AG04449 (cell line): ENCODE data around the gene ZDHHC1.

Experiments
- CTCF ChIA-PET: fragments of 350-600 bp; formaldehyde crosslinking; extraction: SDS; loops from one replicate; lab custom pipeline; 2021; ENCODE audit warnings: antibody characterized with exemption; lab: Yijun Ruan, JAX
- POLR2A ChIA-PET: fragments of 400-600, 350-600 bp; formaldehyde crosslinking; extraction: SDS; loops from one replicate; lab custom pipeline; 2020; ENCODE audit warnings: antibody characterized with exemption, inconsistent platforms; lab: Yijun Ruan, JAX
- DNase-seq: peaks from one replicate; pipeline ENCODE4 v3.0.0-alpha.2; 2010; ENCODE audit warnings: low read depth, low spot score
- H3K4me3 ChIP-seq: 2 replicates; pipeline ENCODE4 v1.5.1; 2011; ENCODE audit warnings: low read depth, mild to moderate bottlenecking, control low read depth, low read length
- TF ChIP-seq, protein P1 (sequence below): IDR thresholded peaks from one replicate; pipeline ENCODE4 v1.5.1; 2011; ENCODE audit warnings: mild to moderate bottlenecking, moderate library complexity, low read length, control low read depth, inconsistent platforms; ENCODE audit not compliant: insufficient read depth; ENCODE audit errors: missing control alignments

The ZDHHC1 gene

GRCh38 chr16:67433131-67433719 is 16.9 kb upstream of the ZDHHC1 start:
- H3K4me3 ChIP-seq, result no peak overlapping the region
- TF ChIP-seq, protein P1, sequence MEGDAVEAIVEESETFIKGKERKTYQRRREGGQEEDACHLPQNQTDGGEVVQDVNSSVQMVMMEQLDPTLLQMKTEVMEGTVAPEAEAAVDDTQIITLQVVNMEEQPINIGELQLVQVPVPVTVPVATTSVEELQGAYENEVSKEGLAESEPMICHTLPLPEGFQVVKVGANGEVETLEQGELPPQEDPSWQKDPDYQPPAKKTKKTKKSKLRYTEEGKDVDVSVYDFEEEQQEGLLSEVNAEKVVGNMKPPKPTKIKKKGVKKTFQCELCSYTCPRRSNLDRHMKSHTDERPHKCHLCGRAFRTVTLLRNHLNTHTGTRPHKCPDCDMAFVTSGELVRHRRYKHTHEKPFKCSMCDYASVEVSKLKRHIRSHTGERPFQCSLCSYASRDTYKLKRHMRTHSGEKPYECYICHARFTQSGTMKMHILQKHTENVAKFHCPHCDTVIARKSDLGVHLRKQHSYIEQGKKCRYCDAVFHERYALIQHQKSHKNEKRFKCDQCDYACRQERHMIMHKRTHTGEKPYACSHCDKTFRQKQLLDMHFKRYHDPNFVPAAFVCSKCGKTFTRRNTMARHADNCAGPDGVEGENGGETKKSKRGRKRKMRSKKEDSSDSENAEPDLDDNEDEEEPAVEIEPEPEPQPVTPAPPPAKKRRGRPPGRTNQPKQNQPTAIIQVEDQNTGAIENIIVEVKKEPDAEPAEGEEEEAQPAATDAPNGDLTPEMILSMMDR, result no peak
- ChIA-PET CTCF (interaction anchor here (0.8 to 3.4 kb wide), 8 partner anchors 10 to 51 kb away, joined by 3 to 11 read pairs (median 4); partner anchors contain the start of genes ATP6V0D1 and ZDHHC1), POLR2A (no interaction called here)
- no peak for DNase-seq

DNA sequence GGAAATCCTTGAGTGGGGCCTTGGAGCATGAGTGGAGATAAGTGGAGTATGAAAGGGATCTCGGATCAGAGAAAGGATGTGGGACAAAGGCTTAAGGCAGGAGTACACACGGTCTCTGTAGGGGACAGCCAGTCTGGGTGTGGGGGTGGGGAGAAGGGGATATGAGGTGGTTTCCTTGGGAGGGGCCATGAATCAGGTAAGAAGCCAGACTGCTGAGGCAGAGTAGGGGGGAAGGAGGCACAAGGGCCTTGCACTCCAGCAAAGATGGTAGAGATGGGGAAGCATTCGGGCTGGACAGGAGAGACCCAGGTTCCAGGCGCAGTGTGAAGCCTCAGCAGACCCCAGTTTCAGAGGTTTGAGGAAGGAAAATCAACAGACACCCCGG is 16.2 kb upstream of the ZDHHC1 start:
- no peak overlapping the region for H3K4me3 ChIP-seq
- TF ChIP-seq, protein P1, result no peak
- CTCF ChIA-PET, result interaction anchor here (1.1 to 3.4 kb wide), 4 partner anchors 19 to 148 kb away, joined by 3 to 11 read pairs (median 4); no protein-coding TSS in a partner anchor
- DNase-seq, result no peak
- POLR2A ChIA-PET, result no interaction called here

- CTCF ChIA-PET, result interaction anchor here (1.1 to 3.4 kb wide), 8 partner anchors 11 to 172 kb away, joined by 3 to 11 read pairs (median 4); partner anchors contain the start of gene ZDHHC1
- POLR2A ChIA-PET, result no interaction called here
These were observed 15.7 kb upstream of the ZDHHC1 start for GRCh38 chr16:67431775-67432505.

GRCh38 chr16:67430977-67431774 is 14.9 kb upstream of the ZDHHC1 start, which contains the start of gene HSD11B2:
Gene HSD11B2 (plus strand): TSS chr16:67431121. CDS start chr16:67431249, 128 bp downstream.
- ChIA-PET CTCF (interaction anchor here (0.9 to 3.4 kb wide), 8 partner anchors 10 to 171 kb away, joined by 3 to 11 read pairs (median 4); partner anchors contain the start of gene ZDHHC1), POLR2A (no interaction called here)
- peak within 1 kb of the TSS; percentile 39 for H3K4me3 ChIP-seq
- no peak for DNase-seq
- TF ChIP-seq, protein P1, result no peak

More at GRCh38 chr16:67431775-67432505, 15.7 kb upstream of the ZDHHC1 start:
- no peak for DNase-seq
- H3K4me3 ChIP-seq, result peak overlapping the region; percentile 33
- TF ChIP-seq, protein P1, result no peak

DNA sequence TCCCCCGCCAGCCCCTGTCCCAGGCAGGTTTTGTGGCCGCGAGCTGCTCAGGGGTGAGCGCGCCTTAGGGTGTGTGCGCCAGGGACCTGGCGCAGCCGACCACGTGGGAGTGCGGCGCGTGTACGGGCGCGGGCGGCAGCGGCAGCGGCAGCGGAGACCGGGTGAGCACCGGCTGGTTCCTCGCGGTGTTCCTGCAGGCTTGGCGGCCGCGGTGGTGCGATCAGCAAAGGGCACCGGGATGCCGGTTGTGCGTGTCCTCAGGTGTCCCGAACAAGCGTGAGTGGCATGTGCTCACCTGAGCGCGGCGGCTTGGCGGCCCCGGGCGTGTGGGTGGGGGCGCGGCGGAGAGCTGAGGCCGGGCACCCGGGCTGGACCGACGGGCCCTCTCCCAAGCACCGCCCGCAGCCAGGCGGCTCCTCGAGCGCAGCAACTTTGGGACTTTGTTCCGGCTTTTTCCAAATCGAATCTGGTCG is 14.3 kb upstream of the ZDHHC1 start:
- H3K4me3 ChIP-seq, result peak overlapping the region; percentile 37
- CTCF ChIA-PET, result interaction anchor here (0.9 to 3.4 kb wide), 5 partner anchors 13 to 170 kb away, joined by 3 to 11 read pairs (median 7); partner anchors contain the start of gene ZDHHC1
- DNase-seq, result no peak
- POLR2A ChIA-PET, result no interaction called here
- TF ChIP-seq, protein P1, result no peak
